ENCODE data around the gene MYCL. TPM values are rescaled to one million over a fixed set of nuclear protein-coding genes. Genes with fewer than 3 reads are reported as not detected.

The MYCL gene
- polyA plus RNA-seq, 1 experiment = 0.77 TPM

DNA sequence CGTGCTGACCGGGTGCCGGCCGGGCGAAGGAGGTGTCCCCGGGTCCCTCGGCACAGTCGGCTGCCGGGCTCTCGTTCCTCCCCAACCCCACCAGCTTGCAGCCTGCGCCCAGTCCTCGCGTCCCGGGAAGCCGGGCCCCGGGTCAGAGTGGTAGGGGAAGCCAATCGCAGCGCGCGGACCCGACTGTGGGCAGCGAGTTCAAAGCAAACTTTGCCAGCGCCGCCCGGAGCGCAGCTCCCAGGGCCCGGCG is 328 bp downstream of the MYCL start:
- Histone ChIP-seq H3K27ac (ENCODE audit: low read depth, low read length) (no peak overlapping the region), H3K27me3 (ENCODE audit: control insufficient read depth, insufficient read depth, low read length) (peaks cover 20% of the 10 kb centered on the region), H3K9me3 (ENCODE audit: control insufficient read depth, insufficient read depth, low read length) (no peaks in the 10 kb centered on the region; the same call in 1 of the 2 replicates), H3K4me3 (ENCODE audit: low read depth, low read length) (peak overlapping the region; percentile 66)
- CTCF ChIA-PET = interaction anchor here (1.4 to 4.7 kb wide), 3 partner anchors 10 to 85 kb away, joined by 7 to 40 read pairs (median 18); no protein-coding TSS in a partner anchor
- no peak for DNase-seq (ENCODE audit: low read depth, low spot score)
- TF ChIP-seq, protein P1, sequence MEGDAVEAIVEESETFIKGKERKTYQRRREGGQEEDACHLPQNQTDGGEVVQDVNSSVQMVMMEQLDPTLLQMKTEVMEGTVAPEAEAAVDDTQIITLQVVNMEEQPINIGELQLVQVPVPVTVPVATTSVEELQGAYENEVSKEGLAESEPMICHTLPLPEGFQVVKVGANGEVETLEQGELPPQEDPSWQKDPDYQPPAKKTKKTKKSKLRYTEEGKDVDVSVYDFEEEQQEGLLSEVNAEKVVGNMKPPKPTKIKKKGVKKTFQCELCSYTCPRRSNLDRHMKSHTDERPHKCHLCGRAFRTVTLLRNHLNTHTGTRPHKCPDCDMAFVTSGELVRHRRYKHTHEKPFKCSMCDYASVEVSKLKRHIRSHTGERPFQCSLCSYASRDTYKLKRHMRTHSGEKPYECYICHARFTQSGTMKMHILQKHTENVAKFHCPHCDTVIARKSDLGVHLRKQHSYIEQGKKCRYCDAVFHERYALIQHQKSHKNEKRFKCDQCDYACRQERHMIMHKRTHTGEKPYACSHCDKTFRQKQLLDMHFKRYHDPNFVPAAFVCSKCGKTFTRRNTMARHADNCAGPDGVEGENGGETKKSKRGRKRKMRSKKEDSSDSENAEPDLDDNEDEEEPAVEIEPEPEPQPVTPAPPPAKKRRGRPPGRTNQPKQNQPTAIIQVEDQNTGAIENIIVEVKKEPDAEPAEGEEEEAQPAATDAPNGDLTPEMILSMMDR (IDR thresholded peaks at IDR 0.05; ENCODE audit: low read depth, low read length) = no peak
- POLR2A ChIA-PET = interaction anchor here (0.6 to 1.5 kb wide), 2 partner anchors 8 to 173 kb away, joined by 3 to 5 read pairs; no protein-coding TSS in a partner anchor

DNA sequence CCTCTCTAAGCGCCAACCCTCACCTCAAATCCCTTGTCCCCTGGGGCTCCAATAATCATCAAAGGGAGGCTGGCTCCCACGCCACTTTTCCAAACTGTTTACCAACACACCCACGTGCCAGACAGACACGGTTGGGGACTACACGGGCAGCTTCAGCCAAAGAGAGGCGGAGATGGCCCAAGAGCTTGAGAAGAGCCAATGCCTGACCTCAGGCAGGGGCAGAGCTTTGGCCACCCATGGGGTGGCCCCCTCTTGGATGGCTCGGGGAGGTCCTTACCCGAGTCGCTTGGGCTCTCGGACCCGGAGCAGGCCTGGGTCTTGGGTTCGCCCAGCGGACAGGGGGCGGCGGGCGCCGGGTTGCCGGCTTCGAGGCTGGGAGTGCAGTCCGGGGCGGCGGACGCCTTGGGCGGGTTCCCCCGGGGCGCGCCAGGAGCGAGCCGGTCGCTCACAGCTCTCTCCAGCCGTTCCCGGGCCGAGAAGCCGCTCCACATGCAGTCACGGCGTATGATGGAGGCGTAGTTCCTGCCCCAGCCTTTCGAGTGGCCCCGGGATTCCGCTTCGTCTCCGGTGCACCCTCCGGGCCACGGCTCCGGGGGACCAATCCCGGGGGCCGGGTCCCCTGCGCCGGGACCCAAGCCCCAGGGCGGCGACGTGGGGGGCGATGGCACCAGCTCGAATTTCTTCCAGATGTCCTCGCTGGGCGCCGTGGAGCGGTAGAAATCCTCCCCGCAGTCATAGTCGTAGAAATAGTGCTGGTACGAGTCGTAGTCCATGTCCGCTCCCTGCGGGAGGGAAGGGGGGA is 854 bp downstream of the MYCL start:
- Histone ChIP-seq H3K9me3 (ENCODE audit: control insufficient read depth, insufficient read depth, low read length) (no peaks in the 10 kb centered on the region; the same call in 1 of the 2 replicates), H3K4me3 (ENCODE audit: low read depth, low read length) (peak overlapping the region; percentile 66), H3K27me3 (ENCODE audit: control insufficient read depth, insufficient read depth, low read length) (peaks cover 20% of the 10 kb centered on the region), H3K27ac (ENCODE audit: low read depth, low read length) (no peak overlapping the region)
- DNase-seq (ENCODE audit: low read depth, low spot score) = no peak
- POLR2A ChIA-PET = interaction anchor here (0.6 to 1.5 kb wide), 4 partner anchors 8 to 173 kb away, joined by 3 to 5 read pairs (median 3); no protein-coding TSS in a partner anchor
- CTCF ChIA-PET = interaction anchor here (0.8 to 4.7 kb wide), 5 partner anchors 10 to 102 kb away, joined by 3 to 40 read pairs (median 3); no protein-coding TSS in a partner anchor
- TF ChIP-seq, protein P1 (IDR thresholded peaks at IDR 0.05; ENCODE audit: low read depth, low read length) = no peak

DNA sequence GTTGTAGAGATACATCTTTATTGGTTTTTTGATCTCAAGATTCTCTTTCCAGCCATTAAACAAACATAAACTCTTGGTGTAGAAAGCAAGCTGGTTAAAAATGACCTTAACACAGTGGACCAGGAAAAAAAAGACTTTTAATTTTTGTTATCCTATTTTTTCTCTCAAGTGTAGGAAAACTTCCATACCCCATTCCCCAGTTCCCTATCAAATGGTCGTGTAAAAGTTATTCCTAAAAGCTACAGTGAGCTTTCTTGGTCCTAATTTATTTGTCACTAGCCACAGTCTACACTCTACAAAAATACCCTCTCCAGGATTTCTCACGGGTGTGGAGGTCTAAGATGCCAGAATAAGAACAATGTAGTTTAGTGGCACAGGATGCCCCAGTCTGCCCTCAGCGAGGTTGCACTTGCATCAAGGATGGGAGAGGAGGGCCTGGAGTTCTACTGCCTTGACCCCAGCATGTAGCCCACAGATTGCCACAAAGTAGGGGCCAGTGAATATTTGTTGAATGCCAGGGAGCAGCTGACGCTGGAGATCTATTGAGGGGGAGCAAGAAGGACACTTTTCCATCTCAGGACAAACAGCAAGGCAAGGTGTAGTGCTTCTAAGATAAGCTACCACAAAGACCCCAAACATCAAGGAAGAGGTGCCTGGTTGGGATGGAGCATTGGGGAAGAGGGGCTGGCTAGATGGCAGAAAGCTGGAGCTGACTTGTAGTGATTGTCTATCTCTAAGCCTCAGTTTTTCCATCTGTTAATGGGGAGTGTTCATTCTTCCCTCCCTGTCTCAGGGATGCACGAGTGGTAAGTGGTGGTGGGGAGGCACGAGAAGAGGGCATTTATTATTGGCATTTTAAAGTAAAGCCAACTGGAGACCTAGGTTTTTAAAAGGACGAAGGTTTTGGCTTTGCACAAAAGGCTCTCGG is 1.8 kb downstream of the MYCL start:
- no peak for DNase-seq (ENCODE audit: low read depth, low spot score)
- TF ChIP-seq, protein P1 (IDR thresholded peaks at IDR 0.05; ENCODE audit: low read depth, low read length) = no peak
- POLR2A ChIA-PET = interaction anchor here (0.6 kb wide), 1 partner anchor 40 kb away, joined by 3 read pairs; no protein-coding TSS in a partner anchor
- H3K27me3 ChIP-seq (ENCODE audit: control insufficient read depth, insufficient read depth, low read length) = peaks cover 20% of the 10 kb centered on the region
- H3K9me3 ChIP-seq (ENCODE audit: control insufficient read depth, insufficient read depth, low read length) = no peaks in the 10 kb centered on the region; the same call in 1 of the 2 replicates
- no peak overlapping the region for H3K4me3 ChIP-seq (ENCODE audit: low read depth, low read length)
- H3K27ac ChIP-seq (ENCODE audit: low read depth, low read length) = no peak overlapping the region
- CTCF ChIA-PET = interaction anchor here (0.9 to 4.7 kb wide), 6 partner anchors 20 to 101 kb away, joined by 3 to 40 read pairs (median 4); no protein-coding TSS in a partner anchor

DNA sequence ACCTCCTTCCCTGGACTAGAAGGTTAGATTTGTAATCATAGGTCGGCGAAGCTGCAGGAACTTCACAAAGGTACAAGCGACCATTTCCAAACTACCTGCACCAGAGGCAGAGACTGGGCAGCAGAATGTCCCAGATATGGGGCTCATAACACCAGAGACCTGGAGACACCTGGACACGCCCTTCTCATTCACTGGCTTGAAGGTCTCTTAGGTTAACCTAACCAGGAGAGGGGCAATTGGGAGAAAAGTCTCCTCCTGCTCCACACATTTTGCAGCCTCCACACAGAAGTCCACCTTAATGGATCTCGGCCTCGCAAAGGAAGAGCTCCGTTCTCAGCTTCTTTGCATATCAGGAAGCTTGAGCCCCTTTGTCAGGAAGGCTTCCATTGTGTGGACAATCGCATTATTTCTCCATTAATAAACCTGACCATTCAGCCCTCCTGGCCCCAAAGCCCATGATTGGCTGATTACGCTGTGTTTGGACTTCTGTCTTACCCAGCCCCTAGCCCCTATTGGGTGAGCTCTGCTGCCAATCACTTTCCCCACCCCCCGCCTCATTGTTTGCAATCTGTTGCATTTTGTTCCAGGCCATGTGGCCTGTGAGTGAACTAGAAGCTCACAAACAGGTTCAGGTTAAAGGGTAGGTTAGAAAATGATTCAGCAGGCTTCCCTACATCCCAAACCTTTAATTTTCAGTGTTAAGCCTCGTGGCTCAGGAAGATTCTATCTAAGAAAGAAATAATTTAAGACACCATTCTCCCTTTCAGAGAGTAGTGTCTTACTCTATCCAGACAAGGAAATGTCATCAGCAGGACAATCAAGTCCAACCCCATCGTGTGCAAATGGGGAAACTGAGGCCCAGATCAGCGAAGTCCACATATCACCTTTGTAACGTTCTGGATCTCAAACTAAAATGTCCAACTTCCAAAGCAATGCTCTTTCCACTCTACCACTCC is 2.8 kb downstream of the MYCL start:
- CTCF ChIA-PET = interaction anchor here (0.6 to 4.7 kb wide), 10 partner anchors 15 to 134 kb away, joined by 3 to 40 read pairs (median 4); no protein-coding TSS in a partner anchor

More for the DNA sequence above, 2.8 kb downstream of the MYCL start:
- Histone ChIP-seq H3K9me3 (ENCODE audit: control insufficient read depth, insufficient read depth, low read length) (no peaks in the 10 kb centered on the region; the same call in 1 of the 2 replicates), H3K4me3 (ENCODE audit: low read depth, low read length) (no peak overlapping the region), H3K27me3 (ENCODE audit: control insufficient read depth, insufficient read depth, low read length) (peaks cover 15% of the 10 kb centered on the region), H3K27ac (ENCODE audit: low read depth, low read length) (no peak overlapping the region)
- no peak for DNase-seq (ENCODE audit: low read depth, low spot score)
- TF ChIP-seq, protein P1 (IDR thresholded peaks at IDR 0.05; ENCODE audit: low read depth, low read length) = no peak
- POLR2A ChIA-PET = no interaction called here
